Measurements from ENCODE around the gene RALY. TPM values are rescaled to one million over a fixed set of nuclear protein-coding genes. Genes with fewer than 3 reads are reported as not detected.

RALY gene
- total and polyA plus RNA-seq, 2 donors (not counting 3 experiments of a cell fraction or from before 2014, with no cell fraction given) = 142 to 146 TPM

GRCh38 chr20:34049897-34050695 lies 56.4 kb downstream of the RALY start:
- H3K27ac ChIP-seq (ENCODE audit: insufficient read depth, low read depth, low read length) = no peak overlapping the region
- intact Hi-C loops (cut with micrococcal nuclease) (no loop called here), dilution Hi-C loops (cut with MboI; ENCODE audit: extremely low pct_ligation_motif_present, low sequenced_read_pairs) (no loop called here)
- no peak for DNase-seq (ENCODE audit: low read depth, low spot score)
- H2AFZ ChIP-seq (ENCODE audit: low read depth, low read length) = no peak overlapping the region
- H3K36me3 ChIP-seq (ENCODE audit: control insufficient read depth in 2 of 2, extremely low read depth in 1 of 2, insufficient read depth in 2 of 2, low read length in 2 of 2) = peaks cover 0 to 3% of the 10 kb centered on the region in 2 experiments
- BruUV-seq (replicated peaks) = no TSS peak
- CTCF ChIA-PET = no interaction called here
- peaks cover 68% of the 10 kb centered on the region for H3K79me2 ChIP-seq (ENCODE audit: control insufficient read depth, insufficient read depth, low read length)
- TF ChIP-seq CTCF (IDR thresholded peaks at IDR 0.05; ENCODE audit: extremely low read depth in 1 of 2, insufficient read depth in 1 of 2, low read depth in 1 of 2, low read length in 2 of 2) (no peak), GATA2 (IDR thresholded peaks at IDR 0.05; ENCODE audit: insufficient read depth, insufficient read length, low read depth, low read length) (no peak), JUN (IDR thresholded peaks at IDR 0.05; ENCODE audit: borderline replicate concordance, insufficient read depth, insufficient read length, low read depth) (no peak), POLR2A (IDR thresholded peaks at IDR 0.05; ENCODE audit: low read depth, low read length) (no peak), MAX (IDR thresholded peaks at IDR 0.05; ENCODE audit: insufficient read depth, insufficient read length) (no peak), EZH2 (IDR thresholded peaks at IDR 0.05; ENCODE audit: borderline replicate concordance, low read depth, low read length, severe bottlenecking) (no peak), POLR2AphosphoS5 (IDR thresholded peaks at IDR 0.05; ENCODE audit: insufficient read depth, low read depth, low read length) (no peak), MYC (IDR thresholded peaks at IDR 0.05; ENCODE audit: low read depth, low read length) (no peak), FOS (IDR thresholded peaks at IDR 0.05; ENCODE audit: borderline replicate concordance, insufficient read depth, low read length) (no peak)
- FAIRE-seq = no peak
- H3K4me1 ChIP-seq (ENCODE audit: control insufficient read depth, extremely low read depth, insufficient read depth, low read length) = peaks cover 8% of the 10 kb centered on the region
- H3K27me3 ChIP-seq (ENCODE audit: control insufficient read depth in 2 of 2, insufficient read depth in 2 of 2, low read length in 2 of 2) = no peaks in the 10 kb centered on the region
- no peaks in the 10 kb centered on the region for H3K9me1 ChIP-seq (replicated peaks; ENCODE audit: control insufficient read depth, extremely low read depth, insufficient read depth, low read length)
- peaks cover 9% of the 10 kb centered on the region for H4K20me1 ChIP-seq (replicated peaks; ENCODE audit: control insufficient read depth, extremely low read depth, insufficient read depth, low read length)
- no peak overlapping the region for H3K4me2 ChIP-seq (ENCODE audit: insufficient read depth, low read length)
- no peaks in the 10 kb centered on the region for H3K9me3 ChIP-seq (replicated peaks; ENCODE audit: control insufficient read depth, insufficient read depth, low read length)
- no peak overlapping the region for H3K4me3 ChIP-seq (replicated peaks in 1 of 3; ENCODE audit: insufficient read depth in 1 of 3, low read depth in 1 of 3, low read length in 3 of 3)
- POLR2A ChIA-PET = no interaction called here
- H3K9ac ChIP-seq (replicated peaks; ENCODE audit: extremely low read depth, insufficient read depth, low read length) = no peak overlapping the region

All from endothelial cell of umbilical vein (primary cell).